AG08396 (cell line): ENCODE measurements around the gene MTERF4.

ENCODE experiments used
- DNase-seq: peaks from one replicate; pipeline ENCODE4 v3.0.0; 2012; ENCODE audit warnings: low spot score, mixed read lengths

The MTERF4 gene

DNA sequence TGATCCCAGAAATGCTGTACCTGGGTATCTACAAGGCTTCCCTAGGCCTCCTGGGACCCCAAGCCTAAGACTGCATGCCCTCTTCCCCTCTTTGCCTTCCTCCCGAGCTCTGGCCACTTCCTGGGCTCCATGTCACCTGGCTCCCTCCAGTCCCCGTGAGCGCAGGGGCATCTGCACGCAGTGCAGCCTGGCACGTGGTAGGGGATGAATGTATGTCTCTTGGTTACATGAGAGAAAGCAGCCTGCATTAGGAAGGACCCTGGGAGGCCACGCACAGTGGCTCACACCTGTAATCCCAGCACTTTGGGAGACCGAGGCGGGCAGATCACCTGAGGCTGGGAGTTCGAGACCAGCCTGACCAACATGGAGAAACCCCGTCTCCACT is 31.3 kb upstream of the MTERF4 start:
- DNase-seq = no peak

DNA sequence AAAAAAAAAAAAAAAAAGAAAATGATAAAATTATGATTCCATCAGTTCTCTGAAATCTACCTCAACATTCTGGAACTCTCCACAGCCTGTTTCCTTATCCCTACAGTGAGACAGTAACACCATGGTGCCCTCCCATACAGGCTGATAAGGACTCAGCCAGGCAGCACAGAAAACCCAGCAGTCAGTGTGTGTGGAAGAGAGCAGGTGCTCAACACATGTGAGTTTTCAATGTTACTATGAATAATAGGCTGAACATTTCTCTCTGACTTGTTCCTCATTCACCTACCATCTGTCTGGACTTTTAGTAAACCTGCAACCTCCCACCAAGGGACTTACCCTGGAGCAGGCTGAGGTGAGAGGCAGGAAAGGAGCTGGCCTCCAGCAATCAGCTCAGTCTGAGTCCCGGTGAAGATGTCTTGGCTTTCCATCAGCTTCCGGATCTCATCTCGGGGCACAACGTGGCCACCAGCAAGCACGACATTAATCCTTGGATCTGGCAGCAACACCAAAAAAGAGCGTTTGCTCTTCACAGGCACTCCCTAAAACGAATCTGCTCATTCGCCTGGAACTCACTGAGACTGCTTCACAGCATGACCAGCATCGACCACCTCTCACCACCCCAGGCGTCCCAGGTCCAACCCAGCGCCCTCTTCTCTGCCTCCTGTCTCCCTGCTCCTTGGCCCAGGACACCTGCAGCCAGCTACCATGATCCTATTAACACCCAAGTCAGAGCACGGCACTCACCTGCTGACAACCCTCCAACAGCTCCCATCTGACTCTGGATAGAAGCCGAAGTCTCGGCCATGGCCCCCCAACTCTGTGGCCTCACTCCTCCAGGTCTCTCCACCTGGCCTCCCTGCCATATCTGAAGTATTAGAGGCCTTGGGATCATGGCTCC is 30.7 kb upstream of the MTERF4 start:
- DNase-seq = no peak

DNA sequence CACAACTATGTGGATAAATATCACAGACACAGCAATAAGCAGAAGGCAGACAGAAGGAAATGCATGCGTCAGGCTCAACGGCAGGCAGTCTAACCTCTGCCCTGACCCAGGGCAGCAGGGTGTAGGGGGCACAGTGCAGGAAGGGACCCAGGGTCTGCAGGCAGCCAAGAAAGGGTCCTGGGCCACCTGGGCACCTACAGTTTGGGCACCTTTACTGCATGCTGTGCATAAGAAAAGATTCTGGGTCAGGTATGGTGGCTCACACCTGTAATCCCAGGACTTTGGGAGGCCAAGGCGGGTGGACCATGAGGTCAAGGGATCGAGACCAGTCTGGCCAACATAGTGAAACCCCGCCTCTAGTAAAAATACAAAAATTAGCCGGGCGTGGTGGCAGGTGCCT is 29.4 kb upstream of the MTERF4 start:
- no peak for DNase-seq

DNA sequence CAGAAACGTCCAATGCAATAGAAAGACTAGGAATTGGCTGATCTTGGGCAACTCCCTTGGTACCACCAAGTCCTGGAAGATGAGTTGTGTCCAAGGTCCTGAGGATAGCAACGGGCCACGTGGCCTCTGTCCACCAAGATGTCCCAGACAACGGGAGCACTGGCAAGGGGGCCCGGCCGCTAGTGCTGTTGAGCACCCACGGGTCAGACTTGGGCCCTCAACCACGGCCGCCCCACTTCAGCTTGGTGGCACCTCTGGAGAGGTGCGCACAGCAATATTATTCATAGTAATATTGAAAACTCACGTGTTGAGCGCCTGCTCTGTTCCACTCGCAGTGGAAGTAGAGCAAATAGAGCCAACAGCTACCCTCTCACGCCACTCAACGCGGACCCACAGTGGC is 28.2 kb upstream of the MTERF4 start:
- no peak for DNase-seq

DNA sequence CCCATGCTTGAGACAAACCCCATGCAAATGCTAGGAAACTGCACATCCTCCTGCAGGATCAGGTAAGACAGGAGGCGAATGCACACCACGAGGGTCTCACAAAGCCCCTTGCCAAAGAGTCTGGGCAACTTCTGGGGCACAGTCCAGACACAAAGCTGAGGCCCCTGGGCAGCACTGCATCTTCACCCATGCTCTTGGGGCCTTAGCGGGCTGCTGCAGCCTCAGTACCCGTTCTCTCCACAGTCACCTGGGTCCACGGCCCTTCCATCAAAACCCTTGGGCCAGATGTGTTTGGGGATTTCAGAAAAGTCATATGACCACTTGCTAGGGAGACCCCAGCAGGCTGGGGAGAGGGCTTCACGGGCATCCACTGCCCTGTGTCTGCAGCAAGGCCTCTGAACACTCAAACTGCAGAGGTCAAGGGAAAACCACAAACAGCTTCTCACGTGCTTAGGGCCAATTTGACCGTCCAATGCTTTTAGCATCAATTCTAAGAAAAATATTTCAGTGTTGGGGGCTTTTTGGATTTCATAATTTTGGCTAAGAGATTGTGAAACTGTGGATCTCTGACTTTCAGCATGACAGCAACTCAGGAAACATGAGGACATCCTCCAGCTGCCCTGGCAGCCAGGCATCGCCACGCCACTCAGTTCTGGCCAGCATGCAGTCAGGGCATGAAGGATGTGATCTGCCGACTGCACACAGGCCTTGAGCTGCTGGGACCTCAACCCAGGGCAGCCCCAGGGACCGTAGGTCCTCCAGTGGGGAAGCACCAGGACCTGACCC is 27.2 kb upstream of the MTERF4 start:
- DNase-seq = peak; percentile 32

DNA sequence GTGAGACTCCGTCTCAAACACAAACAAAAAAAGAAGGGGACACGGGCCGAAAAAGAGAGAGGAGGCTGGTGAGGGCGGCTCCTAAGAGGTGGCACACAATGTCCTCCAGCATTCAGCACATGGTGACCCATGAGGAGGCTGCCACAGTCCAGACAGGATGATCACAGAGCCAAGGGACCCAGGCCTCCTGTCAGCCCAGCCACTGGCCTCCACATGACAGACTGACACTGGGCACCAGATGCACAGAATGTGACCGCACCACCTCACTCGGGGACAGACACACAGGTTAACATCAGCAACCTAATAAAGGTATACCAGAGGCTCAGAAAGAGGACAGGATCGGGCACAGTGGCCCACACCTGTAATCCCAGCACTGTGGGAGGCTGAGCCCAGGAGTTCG is 26.2 kb upstream of the MTERF4 start:
- DNase-seq = no peak

DNA sequence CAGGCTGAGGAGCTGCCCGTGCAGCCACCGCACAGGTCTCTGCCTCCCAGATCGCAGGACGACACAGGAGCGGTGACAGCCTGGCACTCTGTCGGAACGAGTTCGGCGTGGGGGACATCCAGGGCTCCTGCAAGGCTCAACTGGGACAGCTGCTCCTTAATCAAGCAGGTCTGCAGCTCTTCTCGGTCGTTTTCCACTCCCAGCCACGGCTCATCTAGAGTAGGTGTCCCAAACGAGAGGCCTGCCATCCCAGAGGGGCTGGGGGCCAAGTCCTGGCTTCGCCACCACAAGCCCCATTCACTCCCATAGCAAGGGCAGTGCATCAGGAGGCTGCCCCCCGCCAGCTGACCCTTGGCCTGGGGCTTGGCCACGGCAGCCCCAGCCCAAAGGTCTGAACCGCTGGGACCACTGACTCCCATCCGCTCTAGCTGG is 24.7 kb upstream of the MTERF4 start:
- DNase-seq = no peak

DNA sequence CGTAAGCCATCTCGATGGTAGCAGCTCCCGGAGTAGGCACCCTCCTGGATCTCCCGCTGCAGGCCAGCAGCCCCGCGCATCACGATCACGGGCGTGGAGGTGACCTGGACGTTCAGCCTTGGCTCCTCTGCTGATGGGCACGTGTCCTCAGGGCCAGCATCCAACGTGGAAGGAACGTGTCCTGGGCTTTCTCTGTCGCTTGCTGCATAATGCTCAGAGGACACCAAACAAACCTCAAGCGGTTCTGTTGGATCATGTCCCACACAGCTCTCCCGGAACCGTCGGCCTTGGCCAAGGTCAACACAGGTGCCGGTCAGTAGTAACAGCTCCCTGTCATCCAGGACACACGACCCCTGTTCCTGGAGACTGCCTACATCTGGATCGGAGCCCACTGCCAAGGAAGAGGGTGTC is 24.1 kb upstream of the MTERF4 start:
- no peak for DNase-seq

DNA sequence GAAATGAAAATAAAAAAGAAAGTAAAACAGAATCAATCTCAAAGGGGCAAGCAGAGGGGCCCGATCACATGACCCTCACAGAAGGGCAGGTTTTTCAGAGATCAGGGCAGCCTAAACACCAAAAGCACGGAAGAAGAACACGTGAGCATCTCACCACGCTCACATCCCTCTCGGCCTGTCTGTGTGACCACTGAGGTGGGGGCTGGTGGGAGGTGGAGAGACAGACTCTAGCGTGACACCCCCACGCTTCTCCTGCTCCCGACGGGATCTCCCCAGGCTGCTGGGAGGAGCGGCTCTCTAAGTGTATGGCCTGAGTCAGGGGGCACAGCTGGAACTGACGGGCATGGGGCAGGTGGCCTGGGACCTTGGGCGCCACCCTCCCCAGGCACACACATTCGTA is 23.5 kb upstream of the MTERF4 start:
- no peak for DNase-seq

DNA sequence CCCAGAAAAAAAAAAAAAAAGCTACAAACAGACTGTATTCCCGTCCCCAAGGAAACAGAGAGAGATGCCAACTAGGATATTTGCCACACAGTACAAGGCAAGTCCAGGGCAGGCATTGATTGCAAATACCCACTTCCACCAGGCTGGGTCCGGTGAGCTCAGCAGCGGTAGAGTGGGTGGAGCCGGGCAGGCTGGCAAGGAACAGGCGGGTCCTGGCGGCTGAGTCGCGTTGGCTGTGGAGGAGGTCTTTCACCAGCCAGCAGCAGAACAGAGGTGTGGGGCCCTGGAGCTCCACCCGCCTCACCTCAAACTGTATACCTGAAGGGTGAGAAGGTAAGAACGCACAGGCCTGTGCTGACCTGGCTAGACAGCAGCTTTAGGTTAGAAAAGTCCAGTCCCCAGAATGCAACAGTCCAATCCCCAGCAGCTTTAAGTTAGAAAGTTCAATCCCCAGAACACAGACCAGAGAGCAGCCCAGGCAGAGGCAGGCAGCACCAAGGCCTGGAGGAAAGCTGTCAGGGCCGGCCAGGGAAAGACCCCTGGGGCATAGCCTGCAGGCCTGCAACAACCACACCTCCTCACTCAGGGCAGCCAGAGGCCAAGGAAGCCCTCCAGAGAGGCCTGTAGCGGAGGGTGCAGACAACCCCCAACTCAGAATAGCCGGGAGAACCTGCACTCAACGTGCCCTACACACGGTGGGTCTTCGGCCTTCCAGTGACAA is 21.9 kb upstream of the MTERF4 start:
- DNase-seq = no peak

DNA sequence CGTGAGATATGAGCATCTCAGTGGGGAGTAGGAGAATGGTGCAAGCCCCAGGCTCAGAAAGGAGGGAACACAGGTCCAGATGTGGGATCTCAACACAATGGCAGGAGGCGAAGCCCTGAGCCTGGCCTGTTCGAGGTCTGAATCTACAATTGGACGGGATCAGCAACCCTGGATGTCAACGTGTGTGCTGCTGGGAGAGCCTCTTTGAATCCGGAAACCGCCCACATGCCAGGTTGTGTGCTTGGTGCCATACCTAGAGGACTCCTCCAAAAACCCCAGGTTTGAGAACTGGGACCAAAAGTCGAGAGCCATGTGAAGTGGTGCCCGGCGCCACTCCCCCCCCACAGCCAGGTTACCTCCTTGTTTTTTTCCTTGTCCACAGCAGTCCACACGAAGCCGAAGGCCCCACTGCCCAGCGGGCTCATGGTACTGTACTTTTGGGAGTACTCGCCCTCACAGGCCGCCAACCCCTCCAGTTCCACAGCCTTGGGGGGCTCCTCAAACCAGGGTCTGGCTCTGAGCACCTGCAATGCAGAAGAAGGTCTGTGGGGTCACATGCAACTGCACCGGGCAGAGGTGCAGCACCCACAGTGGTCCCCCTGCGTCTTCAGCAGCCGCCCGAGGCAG is 20.4 kb upstream of the MTERF4 start:
- no peak for DNase-seq

DNA sequence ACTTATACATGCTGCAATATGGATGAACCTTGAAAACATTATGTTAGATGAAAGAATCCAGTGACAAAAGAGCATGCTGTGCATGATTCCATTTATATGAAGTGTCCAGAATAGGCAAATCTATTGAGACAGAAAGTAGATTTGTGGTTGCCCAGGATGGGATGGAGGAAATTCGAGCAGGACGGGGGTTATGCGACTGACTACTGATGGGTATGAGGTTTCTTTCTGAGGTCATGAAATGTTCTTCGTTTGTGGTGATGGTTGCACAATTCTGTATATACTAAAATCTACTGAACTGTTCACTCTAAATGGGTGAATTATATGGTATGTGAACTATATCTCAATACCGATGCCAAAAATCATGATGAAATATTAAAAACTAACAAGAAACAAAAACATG is 18.9 kb upstream of the MTERF4 start:
- DNase-seq = no peak

DNA sequence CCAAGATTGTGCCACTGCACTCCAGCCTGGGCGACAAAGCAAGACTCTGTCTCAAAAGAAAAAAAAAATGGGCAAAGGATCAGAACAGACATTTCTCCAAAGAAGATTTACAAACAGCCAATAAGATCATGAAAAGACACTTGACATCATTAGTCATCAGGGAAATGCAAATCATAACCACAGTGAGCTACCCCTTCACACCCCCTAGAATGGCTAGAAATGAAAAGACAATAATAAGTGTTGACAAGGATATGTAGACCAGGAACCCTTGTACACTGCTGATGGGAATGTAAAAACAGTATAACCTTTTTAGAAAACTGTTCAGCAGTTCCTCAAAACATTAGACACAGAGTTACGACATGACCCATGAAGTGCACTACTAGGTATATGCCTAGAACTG is 18.4 kb upstream of the MTERF4 start:
- DNase-seq = no peak

DNA sequence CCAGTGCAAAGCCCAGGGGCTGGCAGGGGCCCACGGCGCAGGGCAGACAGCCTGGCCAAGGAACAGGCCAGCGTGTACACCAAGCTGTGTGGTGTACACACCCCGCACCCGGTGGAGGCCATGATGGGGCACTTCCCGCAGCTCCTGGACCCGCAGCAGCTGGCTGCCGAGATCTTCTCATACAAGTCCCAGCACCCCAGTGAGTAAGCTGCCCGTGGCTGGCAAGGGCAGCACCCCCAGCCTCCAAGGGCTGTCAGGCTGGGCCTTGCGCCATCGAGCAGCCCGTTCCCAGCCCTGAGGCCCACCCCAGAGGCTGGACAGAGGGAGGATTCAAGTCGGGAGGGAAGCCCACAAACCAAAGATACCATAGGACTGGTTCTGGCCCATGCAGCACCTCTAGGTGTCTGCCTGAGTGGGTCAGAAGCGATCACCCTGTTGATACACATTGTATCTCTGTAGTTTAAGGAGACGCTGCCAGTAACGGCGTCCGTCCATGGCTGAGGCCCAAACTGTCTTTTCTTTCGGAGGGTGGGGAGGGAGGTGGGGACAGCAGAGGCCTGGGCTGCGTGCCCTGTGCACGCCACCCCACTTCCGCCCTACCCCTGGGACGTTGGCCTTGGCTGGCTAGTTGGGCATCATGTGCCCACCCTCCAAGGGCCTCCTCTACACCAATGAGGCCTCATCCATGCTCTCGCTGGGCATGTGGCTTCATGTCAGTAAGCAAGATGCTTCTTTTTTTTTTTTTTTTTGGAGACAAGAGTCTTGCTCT is 16.8 kb upstream of the MTERF4 start:
- DNase-seq = no peak

DNA sequence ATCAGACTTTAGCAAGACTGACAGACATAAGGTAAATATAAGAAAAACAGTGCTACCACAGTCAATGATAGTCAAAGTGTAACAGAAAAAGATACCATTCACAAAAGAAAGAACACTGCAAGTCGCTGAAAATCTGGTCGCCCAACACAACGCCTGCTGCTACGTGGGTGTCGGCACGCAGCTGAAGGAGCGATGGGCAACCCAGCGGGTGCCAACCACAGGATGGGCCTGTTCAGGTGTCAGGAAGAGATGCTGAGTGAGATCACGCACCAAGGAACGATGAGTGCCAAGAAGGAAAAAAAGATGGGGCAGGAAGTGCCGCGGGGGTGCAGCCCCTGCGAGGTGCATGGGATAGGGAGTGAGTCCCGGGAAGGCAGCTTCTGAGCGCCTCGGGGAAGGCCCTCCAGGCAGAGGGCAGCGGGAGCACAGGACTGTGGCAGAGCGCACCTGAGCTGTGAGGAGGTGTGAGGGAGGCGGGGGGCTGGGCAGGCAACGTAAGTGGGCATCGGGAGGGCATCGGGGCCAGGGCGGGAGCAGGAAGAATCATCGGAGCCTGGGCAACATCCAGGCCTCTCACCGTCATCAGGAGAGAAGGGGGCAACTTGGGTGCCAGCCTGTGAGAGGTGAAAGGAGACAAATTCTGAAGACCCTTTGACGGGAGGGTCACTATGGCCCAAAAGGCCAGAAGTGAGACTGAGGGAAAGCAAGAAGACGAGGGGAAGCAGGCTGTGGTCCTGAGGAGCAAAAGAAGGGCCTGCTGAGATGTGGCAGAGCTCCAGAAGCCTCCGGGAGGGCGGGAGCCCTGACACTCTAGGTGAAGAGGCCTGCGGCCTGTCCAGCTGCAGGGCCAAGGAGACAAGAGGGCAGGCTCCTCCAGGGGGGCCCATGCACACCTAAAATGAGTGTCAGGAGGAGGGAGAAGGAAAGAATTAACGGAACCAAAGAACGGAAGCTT is 14.8 kb upstream of the MTERF4 start:
- DNase-seq = no peak

DNA sequence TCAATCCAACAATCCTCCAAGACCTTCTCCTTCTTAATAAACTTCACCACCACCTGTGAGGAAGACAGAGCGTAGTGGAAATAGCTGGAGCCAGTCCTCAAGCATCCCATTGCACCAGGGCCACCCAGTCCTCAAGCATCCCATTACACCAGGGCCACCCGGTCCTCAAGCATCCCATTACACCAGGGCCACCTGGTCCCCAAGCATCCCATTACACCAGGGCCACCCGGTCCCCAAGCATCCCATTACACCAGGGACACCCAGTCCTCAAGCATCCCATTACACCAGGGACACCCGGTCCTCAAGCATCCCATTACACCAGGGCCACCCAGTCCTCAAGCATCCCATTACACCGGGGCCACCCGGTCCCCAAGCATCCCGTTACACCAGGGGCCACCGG is 13.3 kb upstream of the MTERF4 start:
- DNase-seq = no peak

DNA sequence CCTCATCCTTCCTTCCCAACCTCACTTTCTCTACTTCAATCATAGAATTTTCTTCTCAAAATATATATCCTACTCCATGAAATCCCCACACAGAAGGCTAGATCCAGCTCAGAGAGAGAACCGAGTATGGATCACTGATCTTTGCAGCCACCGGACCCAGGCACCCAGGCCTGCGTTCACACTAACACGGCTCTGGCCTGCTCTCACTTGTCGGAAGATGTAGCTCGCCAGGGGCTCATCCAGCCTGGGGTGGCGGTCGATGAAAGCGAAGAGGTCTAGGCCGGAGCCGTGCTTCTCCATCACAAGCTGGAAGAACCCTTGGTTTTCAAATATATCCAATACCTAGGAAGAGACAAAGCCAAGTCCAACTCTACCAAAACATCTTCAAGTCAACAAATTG is 12.7 kb upstream of the MTERF4 start:
- DNase-seq = no peak

DNA sequence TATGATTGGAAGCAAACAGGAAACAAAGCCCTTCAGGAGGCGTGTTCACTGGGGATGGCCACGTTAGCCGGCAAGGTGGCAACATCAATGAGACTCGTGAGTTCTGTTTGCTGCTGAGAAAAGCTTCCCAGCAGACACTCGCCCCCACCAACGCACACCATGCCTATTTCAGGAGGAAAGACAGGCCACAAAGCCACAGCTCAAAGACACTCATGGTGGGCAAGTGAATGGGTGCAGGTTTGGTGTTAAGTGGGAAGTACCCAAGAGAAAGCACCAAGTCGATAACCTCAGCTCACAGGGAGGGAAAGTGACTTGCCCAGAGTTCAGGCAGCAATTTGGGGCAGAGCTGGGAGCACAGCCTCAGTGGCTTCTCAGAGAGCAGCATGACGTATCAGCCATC is 10.5 kb upstream of the MTERF4 start:
- DNase-seq = no peak

DNA sequence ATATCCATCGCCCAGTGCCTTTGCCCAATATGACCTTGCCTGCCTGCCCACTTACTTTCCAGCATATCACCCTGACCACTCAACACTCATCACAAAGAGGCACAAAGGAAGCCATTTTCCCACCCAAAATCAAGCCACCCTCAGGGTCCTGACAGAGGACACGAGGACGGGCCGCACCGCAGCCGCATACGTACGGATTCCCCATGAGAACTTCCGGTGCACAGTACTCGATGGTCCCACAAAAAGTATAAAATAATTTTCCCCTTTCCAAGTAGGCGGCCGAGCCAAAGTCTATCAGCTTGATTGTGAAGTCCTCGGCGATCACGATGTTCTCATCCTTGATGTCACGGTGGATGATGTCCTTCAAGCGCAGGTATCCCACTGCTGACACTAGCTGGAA is 10.0 kb upstream of the MTERF4 start:
- DNase-seq = no peak

DNA sequence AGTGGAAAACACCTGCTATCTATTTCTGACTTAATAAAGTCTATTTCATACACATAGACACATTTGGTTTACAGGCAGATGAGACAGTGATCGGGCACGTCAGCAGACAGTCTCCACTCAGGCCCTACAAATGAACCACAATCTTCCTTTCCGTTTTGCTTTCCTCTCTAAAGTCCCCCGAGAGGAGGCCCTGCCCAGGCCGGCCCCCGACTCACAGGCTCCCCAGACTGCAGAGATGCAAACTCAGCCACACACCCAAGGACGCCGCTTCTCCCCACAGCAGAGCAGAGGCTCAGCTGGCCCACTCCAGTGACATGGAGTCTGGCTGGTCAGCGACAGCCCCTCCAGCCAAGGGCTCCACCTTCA is 9.3 kb upstream of the MTERF4 start:
- no peak for DNase-seq
